ENCODE results near the gene RPL7A.
"Not testable (repeated sequence)": the region's sequence is repeated elsewhere in the genome, so short reads cannot be mapped to it uniquely, and the experiment has no call there.

The RPL7A gene

DNA sequence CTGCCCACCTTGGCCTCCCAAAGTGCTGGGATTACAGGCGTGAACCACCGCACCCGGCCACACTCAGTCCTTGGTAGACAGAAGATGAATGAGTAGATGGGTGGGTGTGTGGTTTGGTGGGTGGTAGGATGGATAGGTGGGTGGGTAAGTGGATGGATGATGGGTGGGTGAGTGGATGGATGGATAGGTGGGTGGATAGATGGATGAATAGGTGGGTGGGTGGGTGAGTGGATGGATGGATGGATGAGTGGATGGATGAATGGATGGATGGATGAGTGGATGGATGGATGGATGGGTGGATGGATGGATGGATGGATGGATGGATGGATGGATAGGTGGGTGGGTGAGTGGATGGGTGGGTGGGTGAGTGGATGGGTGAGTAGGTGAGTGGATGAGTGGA is 44.3 kb downstream of the RPL7A start:
- DNase-seq, result not testable (repeated sequence)

GRCh38 chr9:133393399-133393798 is 45.4 kb downstream of the RPL7A start:
- DNase-seq, result no peak

GRCh38 chr9:133394687-133395271 is 46.8 kb downstream of the RPL7A start:
- DNase-seq, result no peak

- DNase-seq, result no peak
Observed at GRCh38 chr9:133396952-133397351, 48.9 kb downstream of the RPL7A start.

DNA sequence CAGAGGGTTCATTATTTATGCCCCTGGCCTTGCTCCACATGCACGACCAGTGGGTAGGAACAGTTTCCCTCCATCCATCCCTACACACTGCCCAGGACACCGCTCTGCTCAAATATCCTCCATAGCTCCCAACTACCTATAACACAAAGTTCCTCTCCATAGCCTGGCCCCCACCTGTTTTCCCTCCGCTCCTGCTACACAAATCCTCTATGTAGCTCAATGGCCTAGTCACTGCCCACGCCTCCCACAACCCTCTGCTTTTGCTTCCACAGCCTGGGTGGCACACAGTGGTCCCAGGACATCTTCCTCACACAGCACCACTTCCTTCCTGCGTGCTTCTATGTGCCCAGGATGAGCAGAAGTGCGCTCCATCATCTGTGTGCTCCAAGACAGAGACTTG is 49.4 kb downstream of the RPL7A start:
- no peak for DNase-seq

DNA sequence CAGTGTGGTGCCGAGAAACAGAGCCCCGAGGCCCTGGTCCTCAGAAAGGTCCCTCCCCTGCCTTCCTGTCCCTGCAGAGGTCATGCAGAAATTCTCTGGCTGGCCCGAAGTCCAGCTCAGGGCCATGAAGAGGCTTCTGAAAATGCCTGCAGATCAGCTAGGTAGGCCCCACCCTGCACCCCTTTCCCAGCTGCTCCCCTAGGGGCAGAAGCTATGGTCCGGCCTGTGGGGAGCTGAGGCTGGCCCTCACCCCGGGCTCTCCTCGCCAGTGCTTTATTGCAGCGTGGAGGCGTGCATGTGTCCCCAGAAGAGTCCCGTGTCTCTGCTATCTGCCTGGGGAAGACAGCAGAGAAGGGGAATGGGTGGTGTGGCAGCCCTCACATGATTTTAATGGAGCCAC is 49.9 kb downstream of the RPL7A start:
- DNase-seq, result no peak

DNA sequence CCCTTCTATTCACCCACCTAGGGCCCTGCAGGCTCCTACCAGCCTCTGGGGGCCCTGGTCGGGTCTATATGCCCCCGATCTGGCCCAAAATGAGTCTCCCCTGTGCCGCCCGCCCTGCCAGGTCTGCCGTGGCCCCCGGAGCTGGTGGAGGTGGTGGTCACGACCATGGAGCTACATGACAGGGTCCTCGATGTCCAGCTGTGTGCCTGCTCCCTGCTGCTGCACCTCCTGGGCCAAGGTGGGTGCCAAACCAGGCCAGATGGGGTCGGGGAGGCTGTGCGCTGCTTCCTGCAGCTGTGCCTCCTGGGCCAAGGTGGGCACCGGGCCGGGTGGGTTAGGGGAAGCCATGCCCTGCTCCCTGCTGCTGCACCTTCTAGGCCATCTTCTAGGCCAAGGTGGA is 52.3 kb downstream of the RPL7A start:
- DNase-seq, result no peak

Data from stimulated activated CD4-positive, alpha-beta T cell treated with anti-CD3 and anti-CD28 coated beads, Interleukin-2, amount 100 ng/mL, for 24 hours (primary cell).